ENCODE data around the gene ACRV1.
"Not testable (repeated sequence)": the region's sequence is repeated elsewhere in the genome, so short reads cannot be mapped to it uniquely, and the experiment has no call there.

Gene ACRV1

GRCh38 chr11:125680747-125681146 lies at the start of gene ACRV1:
Gene ACRV1 (minus strand): TSS chr11:125680847. CDS start chr11:125680780, 67 bp downstream.
- no peak for DNase-seq

GRCh38 chr11:125728969-125729368 lies 48.3 kb upstream of the ACRV1 start:
- DNase-seq: no peak

DNA sequence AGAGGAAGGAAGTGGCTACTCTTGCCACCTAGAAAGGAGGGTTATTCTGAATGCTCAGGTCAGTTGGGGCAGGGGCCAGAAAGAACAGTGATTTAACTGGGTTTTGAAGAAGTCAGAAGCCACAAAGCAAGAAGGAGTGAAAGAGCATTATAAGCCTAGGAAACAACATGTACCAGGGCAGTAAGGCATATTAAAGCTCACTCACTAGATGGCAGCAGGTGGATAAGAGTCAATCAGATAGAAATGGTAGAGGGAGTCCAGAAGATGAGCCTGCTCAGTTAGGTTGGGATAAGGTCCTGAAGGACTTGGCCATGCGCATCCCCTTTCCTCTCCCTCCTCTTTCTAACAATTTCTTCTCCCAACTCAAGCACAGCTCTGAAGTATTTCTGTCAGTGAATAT lies 43.5 kb upstream of the ACRV1 start:
- DNase-seq: no peak

DNA sequence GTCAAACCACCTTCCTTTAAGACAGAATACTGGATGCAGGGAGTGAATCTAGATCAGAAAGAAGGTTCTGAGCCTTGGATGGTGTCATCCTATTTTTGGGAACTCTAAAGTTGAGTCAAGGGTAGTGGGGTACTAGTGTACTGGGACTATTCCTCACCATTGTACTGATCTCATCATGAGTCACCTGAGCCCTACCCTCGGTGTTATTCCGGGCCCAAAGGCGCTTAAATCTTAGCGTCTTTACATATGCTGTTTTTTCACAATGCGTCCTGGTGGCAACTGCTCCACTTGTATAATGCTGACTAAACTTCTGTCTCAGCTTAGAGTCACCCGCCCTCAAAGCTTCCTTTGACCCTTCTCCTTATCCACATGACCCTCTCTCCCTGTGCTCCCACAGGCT lies 40.1 kb upstream of the ACRV1 start:
- no peak for DNase-seq

DNA sequence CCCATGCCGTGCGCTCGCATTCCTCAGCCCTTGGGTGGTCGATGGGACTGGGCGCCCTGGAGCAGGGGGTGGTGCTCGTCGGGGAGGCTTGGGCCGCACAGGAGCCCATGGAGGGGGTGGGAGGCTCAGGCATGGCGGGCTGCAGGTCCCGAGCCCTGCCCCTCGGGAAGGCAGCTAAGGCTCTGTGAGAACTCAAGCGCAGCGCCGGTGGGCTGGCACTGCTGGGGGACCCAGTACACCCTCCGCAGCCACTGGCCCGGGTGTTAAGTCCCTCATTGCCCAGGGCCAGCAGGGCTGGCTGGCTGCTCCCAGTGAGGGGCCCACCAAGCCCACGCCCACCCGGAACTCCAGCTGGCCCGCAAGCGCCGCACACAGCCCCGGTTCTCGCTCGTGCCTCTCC lies 24.0 kb upstream of the ACRV1 start:
- DNase-seq: not testable (repeated sequence)

DNA sequence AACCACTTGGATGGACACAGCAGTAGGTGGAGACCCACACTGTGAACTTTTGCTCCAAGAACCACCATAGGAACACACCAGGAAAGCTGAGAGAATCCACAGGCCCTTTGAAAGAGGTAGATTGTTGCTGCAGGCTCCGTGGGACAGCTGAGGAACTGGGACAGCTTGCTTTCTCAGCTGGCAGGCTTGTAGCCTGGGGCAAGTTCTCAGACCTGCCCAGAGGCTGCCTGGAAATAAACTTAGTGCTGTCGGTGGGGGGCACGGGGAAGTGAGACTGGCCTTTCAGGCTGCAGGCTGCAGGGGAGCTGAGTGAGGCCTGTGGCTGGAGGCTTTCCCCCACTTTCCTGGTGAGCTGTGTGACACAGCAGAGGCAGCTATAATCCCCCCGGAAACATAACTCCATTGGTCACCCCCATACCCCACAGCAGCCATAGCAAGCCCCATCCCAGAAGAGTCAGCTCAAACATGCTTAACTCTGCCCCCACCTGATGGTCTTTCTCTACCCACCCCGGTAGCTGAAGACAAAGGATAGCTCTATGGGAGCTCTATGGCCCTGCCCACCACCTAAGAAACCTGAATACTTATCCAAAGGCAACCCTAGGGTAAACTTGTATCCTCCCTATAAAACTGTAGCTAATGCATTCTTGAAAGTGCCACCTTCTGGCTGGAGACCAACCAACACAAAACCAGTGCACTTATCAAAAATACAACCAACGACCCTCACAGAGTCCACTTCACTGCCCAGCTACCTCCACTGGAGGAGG lies 21.4 kb upstream of the ACRV1 start:
- DNase-seq: no peak

DNA sequence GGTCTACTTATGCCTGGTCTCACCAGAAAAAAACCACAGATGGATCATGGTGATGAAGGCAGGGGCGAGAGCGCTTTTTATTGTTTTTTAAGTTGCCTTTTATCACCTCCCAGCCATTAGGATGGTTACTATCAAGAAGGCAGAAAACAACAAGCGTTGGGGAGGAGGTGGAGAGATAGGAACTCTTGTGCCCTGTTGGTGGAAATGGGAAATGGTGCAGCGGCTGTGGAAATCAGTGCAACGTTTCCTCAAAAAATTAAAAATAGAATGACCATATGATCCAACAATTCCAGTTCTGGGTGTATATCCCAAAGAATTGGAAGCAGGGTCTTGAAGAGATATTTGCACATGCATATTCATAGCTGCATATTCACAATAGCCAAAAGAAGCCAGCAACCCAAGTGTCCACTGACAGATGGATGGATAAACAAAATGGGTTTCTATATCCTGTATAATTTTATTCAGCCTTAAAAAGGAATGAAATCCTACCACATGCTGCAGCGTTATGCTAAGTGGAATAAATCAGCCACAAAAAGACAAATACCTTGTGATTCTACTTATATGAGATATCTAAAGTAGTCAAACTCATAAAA lies 20.5 kb upstream of the ACRV1 start:
- DNase-seq: no peak

DNA sequence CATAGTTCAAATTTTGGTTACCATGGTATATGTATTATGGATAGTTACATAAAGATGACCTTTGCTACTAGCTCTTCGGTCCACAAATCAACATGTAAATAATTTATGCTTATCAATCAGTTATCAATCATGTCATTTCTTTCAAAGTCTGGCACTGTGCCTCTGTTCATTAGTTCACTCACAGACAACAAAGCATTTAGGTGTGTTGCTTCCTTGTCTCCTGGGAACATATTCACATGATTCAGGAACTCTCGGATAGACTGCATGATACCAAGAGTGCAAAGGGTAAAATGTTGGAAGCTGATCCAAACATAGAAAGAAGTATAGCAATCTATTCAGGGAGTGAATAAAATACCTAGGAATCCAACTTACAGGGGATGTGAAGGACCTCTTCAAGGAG lies 14.3 kb upstream of the ACRV1 start:
- no peak for DNase-seq

DNA sequence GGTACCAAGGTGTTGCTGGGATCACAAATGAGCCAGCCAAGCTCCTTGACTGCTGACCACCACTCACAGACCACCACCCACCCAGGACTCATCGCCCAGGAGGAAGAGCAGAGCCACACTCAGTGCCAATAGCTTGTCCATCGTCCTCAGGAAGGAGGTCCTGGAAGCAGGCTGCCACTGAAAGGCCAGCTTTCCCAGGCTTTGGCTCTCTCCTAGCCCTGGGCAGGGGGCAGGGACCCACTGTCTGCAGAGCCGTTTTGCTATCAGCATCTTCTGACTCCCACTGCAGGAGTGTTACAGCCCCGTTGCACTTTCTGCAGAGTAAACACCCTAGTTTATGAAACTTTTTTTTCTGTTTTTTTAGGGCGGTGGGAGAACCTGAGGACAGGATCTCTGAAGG lies 12.2 kb upstream of the ACRV1 start:
- no peak for DNase-seq

- no peak for DNase-seq
Measured at GRCh38 chr11:125690006-125690405, 9.4 kb upstream of the ACRV1 start.

- no peak for DNase-seq
Measured at GRCh38 chr11:125689274-125689859, 8.7 kb upstream of the ACRV1 start.

GRCh38 chr11:125688632-125689031 lies 8.0 kb upstream of the ACRV1 start:
- no peak for DNase-seq

GRCh38 chr11:125688066-125688465 lies 7.4 kb upstream of the ACRV1 start:
- DNase-seq: no peak

- no peak for DNase-seq
Measured at GRCh38 chr11:125685228-125685627, 4.6 kb upstream of the ACRV1 start.

- DNase-seq: no peak
Measured at GRCh38 chr11:125679837-125680236, 810 bp downstream of the ACRV1 start.

GRCh38 chr11:125679397-125679796 lies 1.2 kb downstream of the ACRV1 start:
- no peak for DNase-seq

DNA sequence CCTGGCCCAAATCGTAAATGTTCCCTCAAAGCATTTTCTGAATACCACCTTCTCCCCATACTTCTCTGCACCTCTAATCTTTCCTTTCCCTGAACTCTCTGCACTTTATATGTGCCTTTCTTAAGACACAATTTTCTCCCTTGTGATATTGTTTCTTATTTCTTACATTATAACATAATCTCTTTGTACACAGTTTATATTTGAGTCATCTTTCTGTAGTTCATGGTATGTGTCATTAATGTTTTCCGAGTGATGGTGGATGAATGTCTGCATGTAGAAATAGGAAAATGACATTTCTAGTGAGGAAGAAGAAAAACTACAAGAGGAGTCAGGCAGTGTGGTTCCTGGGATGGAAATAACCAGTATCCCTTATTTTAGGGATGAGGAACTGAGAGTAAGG lies 5.5 kb downstream of the ACRV1 start:
- DNase-seq: no peak

GRCh38 chr11:125674210-125674609 lies 6.4 kb downstream of the ACRV1 start:
- DNase-seq: no peak

DNA sequence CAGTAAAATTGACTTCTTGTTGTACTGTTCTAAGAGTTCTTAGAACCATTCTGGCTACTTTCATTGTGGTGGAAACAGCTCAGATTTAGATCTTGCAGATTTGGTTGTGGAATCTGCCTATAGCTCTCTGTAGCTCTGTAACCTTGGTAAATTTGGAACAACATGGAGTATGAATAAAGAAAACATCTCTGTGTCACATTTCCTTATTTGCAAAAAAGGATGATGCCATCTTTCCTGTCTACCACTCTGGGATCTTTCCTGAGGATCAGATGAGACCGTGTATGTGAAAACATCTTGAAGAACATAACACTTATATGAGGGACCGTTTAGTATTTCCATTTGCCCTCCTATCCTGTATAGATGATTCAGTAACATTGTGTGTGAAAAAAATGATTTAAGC lies 9.1 kb downstream of the ACRV1 start:
- no peak for DNase-seq

DNA sequence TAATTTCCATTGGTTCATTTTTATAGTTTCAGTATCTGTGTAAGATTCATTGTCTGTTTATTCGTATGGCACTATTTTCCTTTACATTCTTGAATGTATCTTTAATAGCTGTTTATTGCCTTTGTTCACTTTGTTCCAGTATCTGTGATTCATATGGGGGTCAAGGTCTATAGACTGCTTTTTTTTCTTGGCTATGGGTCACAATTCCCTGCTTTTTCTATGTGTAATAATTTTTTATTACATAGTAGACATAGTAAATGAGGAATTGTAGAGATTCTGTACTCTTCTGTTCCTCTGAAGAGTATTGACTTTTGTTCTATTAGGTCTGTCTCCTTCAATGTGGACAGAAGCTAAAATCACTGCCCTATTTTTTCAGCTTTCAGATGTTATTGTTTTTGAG lies 10.5 kb downstream of the ACRV1 start:
- no peak for DNase-seq

DNA sequence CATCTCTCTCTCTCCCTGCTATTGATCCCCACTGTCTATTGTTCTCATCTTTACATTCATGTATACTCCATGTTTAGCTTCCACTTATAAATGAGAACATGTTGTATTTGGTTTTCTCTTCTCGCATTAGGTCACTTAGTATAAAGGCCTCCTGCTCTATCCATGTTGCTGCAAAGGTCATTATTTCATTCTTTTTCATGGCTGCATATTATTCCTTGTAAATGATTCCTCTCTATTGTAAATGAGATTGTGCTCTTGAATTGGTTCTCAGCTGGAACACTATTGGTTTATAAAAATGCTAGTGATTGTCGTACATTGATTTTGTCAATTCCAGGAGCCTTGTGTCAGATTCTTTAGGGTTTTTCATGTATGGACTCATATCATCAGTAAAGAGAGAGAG lies 13.5 kb downstream of the ACRV1 start:
- DNase-seq: no peak

DNA sequence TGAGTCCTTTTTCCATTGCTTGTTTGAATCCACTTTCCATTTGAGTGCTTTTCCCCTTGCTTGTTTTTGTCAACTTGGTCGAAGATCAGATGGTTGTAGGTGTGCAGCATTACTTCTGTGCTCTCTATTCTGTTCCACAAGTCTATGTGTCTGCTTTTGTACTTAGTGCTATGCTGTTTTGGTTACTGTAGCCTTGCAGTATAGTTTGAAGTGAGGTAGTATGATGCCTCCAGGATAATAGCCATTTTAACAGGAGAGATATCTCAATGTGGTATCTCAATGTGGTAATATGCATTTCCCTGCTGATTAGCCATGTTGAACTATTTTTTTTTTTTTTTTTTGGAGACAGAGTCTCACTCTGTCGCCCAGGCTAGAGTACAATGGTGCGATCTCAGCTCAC lies 16.7 kb downstream of the ACRV1 start:
- DNase-seq: no peak

- DNase-seq: no peak
Measured at GRCh38 chr11:125662689-125663088, 18.0 kb downstream of the ACRV1 start.

- peak; percentile 12 for DNase-seq
Measured at GRCh38 chr11:125649465-125650166, 31.0 kb downstream of the ACRV1 start.

Data from CD4-positive, alpha-beta T cell treated with Interleukin-10 for 1 hour (primary cell).